SK-N-SH (cell line): ENCODE data around the gene PLET1. TPM values are rescaled to one million over a fixed set of nuclear protein-coding genes. Genes with fewer than 3 reads are reported as not detected.

Source experiments
- CTCF ChIA-PET: fragments of 300-600, 350-600 bp; formaldehyde crosslinking; extraction: SDS; loops from one replicate; lab custom pipeline; 2021; lab: Yijun Ruan, JAX
- POLR2A ChIA-PET: fragments of 350-600 bp; sonication (Branson Sonifier 250); formaldehyde crosslinking; extraction: SDS; loops from one replicate; lab custom pipeline; 2020; ENCODE audit warnings: antibody characterized with exemption, inconsistent platforms; lab: Yijun Ruan, JAX
- DNase-seq: peaks from one replicate; pipeline ENCODE4 v3.0.0; 2012
- H2AFZ ChIP-seq: fragments of 200-600 bp; sonication (generic); 2 replicates; pipeline ENCODE4 v1.8.1; 2016; ENCODE audit warnings: antibody characterized with exemption, mild to moderate bottlenecking, low read depth
- H3F3A ChIP-seq: fragments of 200-600 bp; sonication (generic); replicated peaks from 2 replicates; pipeline ENCODE3; 2016; ENCODE audit warnings: antibody characterized with exemption, mild to moderate bottlenecking; ENCODE audit not compliant: insufficient read depth
- H3K27ac ChIP-seq, 2 experiments: fragments of 200-500 bp in 1 of 2; fragments of 200-600 bp in 1 of 2; sonication (Bioruptor generic) in 1 of 2; sonication (generic), shearing (Covaris generic) in 1 of 2; 2 replicates each; pipeline versions ENCODE4 v1.5.1 to v1.6.1; 2014 to 2016; ENCODE audit warnings: low read depth in 2 of 2, inconsistent platforms in 1 of 2, low read length in 1 of 2, mild to moderate bottlenecking in 1 of 2, mixed read lengths in 1 of 2
- H3K27me3 ChIP-seq: fragments of 200-600 bp; sonication (generic), shearing (Covaris generic); 2 replicates; pipeline ENCODE4 v1.6.1; 2016; ENCODE audit warnings: mixed run types; ENCODE audit not compliant: insufficient read depth
- H3K36me3 ChIP-seq, 2 experiments: fragments of 200-500 bp in 1 of 2; fragments of 200-600 bp in 1 of 2; sonication (Bioruptor generic) in 1 of 2; sonication (generic) in 1 of 2; replicated peaks in 1 of 2; 2 replicates each; pipeline versions ENCODE3 to v1.5.1; 2014 to 2016; ENCODE audit warnings: low read length in 1 of 2, mild to moderate bottlenecking in 1 of 2; ENCODE audit not compliant: insufficient read depth in 2 of 2, control insufficient read depth in 1 of 2
- H3K4me1 ChIP-seq, 2 experiments: fragments of 200-500 bp in 1 of 2; fragments of 200-600 bp in 1 of 2; sonication (Bioruptor generic) in 1 of 2; sonication (generic), shearing (Covaris generic) in 1 of 2; 2 replicates each; pipeline versions ENCODE4 v1.5.1 to v1.6.1; 2014 to 2016; ENCODE audit warnings: low read depth in 1 of 2, low read length in 1 of 2, mixed run types in 1 of 2; ENCODE audit not compliant: insufficient read depth in 2 of 2, control insufficient read depth in 1 of 2
- H3K4me2 ChIP-seq: fragments of 200-600 bp; sonication (generic), shearing (Covaris generic); 2 replicates; pipeline ENCODE4 v1.6.1; 2017; ENCODE audit warnings: mixed run types
- H3K4me3 ChIP-seq, 2 experiments: fragments of 200-500 bp in 1 of 2; fragments of 200-600 bp in 1 of 2; sonication (Bioruptor generic) in 1 of 2; sonication (generic), shearing (Covaris generic) in 1 of 2; 2 replicates each; pipeline versions ENCODE4 v1.5.1 to v1.8.1; 2014 to 2016; ENCODE audit warnings: low read depth in 2 of 2, inconsistent platforms in 1 of 2, low read length in 1 of 2, mild to moderate bottlenecking in 1 of 2, mixed read lengths in 1 of 2, moderate library complexity in 1 of 2
- H3K79me2 ChIP-seq: fragments of 200-600 bp; sonication (generic); 2 replicates; pipeline ENCODE4 v1.8.1; 2017; ENCODE audit warnings: mild to moderate bottlenecking; ENCODE audit not compliant: insufficient read depth
- H3K9ac ChIP-seq: fragments of 200-600 bp; sonication (generic); 2 replicates; pipeline ENCODE4 v1.6.1; 2017; ENCODE audit warnings: mixed run types
- H3K9me2 ChIP-seq: fragments of 200-600 bp; sonication (generic); 2 replicates; pipeline ENCODE4 v1.6.1; 2017; ENCODE audit warnings: mixed run types
- H3K9me3 ChIP-seq: fragments of 200-600 bp; sonication (generic); 2 replicates; pipeline ENCODE4 v1.6.1; 2017; ENCODE audit warnings: mixed run types, mild to moderate bottlenecking, moderate library complexity
- H4K20me1 ChIP-seq: fragments of 200-600 bp; sonication (generic); 2 replicates; pipeline ENCODE4 v1.6.1; 2017; ENCODE audit warnings: mild to moderate bottlenecking, mixed run types; ENCODE audit not compliant: insufficient read depth
- EP300 ChIP-seq, 2 experiments: IDR thresholded peaks; 2 replicates each; pipeline versions ENCODE4 v1.4.0 to v1.6.1; 2012; ENCODE audit warnings: borderline replicate concordance in 1 of 2, low read depth in 1 of 2, low read length in 1 of 2
- FOXJ3 ChIP-seq: sonication (generic); formaldehyde crosslinking; IDR thresholded peaks from 2 replicates; pipeline ENCODE4 v1.5.1; 2020; ENCODE audit warnings: mild to moderate bottlenecking, missing genetic modification reagents
- JUND ChIP-seq: IDR thresholded peaks from 2 replicates; pipeline ENCODE4 v1.4.0; 2012
- NFIC ChIP-seq: IDR thresholded peaks from 2 replicates; pipeline ENCODE4 v1.4.0; 2012; ENCODE audit warnings: borderline replicate concordance
- PBX3 ChIP-seq: IDR thresholded peaks from 2 replicates; pipeline ENCODE4; 2012
- RAD21 ChIP-seq: IDR thresholded peaks from 2 replicates; pipeline ENCODE4 v1.6.1; 2012; ENCODE audit warnings: mild to moderate bottlenecking, low read length
- TAF1 ChIP-seq: IDR thresholded peaks from 2 replicates; pipeline ENCODE4 v1.6.1; 2012; ENCODE audit warnings: low read depth, mild to moderate bottlenecking, low read length, moderate library complexity, borderline replicate concordance
- TCF12 ChIP-seq: IDR thresholded peaks from 2 replicates; pipeline ENCODE4 v1.4.0; 2012
- TEAD4 ChIP-seq: IDR thresholded peaks from 2 replicates; pipeline ENCODE4 v1.4.0; 2012; ENCODE audit warnings: mild to moderate bottlenecking, borderline replicate concordance; ENCODE audit not compliant: insufficient read depth
- USF1 ChIP-seq: IDR thresholded peaks from 2 replicates; pipeline ENCODE4 v1.4.0; 2012; ENCODE audit warnings: low read depth, borderline replicate concordance
- USF2 ChIP-seq: fragments of 150-350 bp; IDR thresholded peaks from 2 replicates; pipeline ENCODE4 v1.6.1; 2017; ENCODE audit warnings: antibody characterized with exemption, low read length, low read depth, borderline replicate concordance
- WGBS: methylation state at CpG from one replicate; pipeline ENCODE4 v1.1.6; 2017; ENCODE audit warnings: low lambda C conversion rate; 5-methylcytosine and 5-hydroxymethylcytosine counted together
- polyA plus RNA-seq, 3 experiments: library from polyadenylated mRNA; depleted of rRNA; stranded (reverse); fragments of >200 nt; gene quantifications; 2 replicates each; pipeline ENCODE4 v1.2.3, GENCODE V29; 2012

PLET1 gene
- polyA plus RNA-seq, 1 of the 3 experiments (the other 2 are of a cell fraction): not detected

GRCh38 chr11:112308651-112309050 is 48.0 kb upstream of the PLET1 start:
- Histone ChIP-seq H3K9me2 (no peaks in the 10 kb centered on the region), H3K4me1 (peaks cover 0 to 1% of the 10 kb centered on the region in 2 experiments; a peak in 2 of 4 replicates), H3K4me2 (no peak overlapping the region), H2AFZ (no peak overlapping the region), H3K36me3 (no peaks in the 10 kb centered on the region), H4K20me1 (no peaks in the 10 kb centered on the region), H3K79me2 (no peaks in the 10 kb centered on the region), H3K27me3 (no peaks in the 10 kb centered on the region), H3F3A (no peaks in the 10 kb centered on the region), H3K9me3 (peaks cover 9% of the 10 kb centered on the region; the same call in 1 of the 2 replicates), H3K4me3 (no peak overlapping the region), H3K27ac (no peak overlapping the region), H3K9ac (no peak overlapping the region)
- no peak for TF ChIP-seq RAD21
- TF ChIP-seq USF2: no peak
- ChIA-PET POLR2A (no interaction called here), CTCF (no interaction called here)
- no peak for DNase-seq
- 39% methylated on average over 2 of the region's 2 CpGs for WGBS

- Histone ChIP-seq H3K27me3 (no peaks in the 10 kb centered on the region), H3K36me3 (no peaks in the 10 kb centered on the region), H3K4me3 (no peak overlapping the region), H3K4me2 (no peak overlapping the region), H3K9me3 (peaks cover 9% of the 10 kb centered on the region; the same call in 1 of the 2 replicates), H3K9me2 (no peaks in the 10 kb centered on the region), H3K9ac (no peak overlapping the region), H3K79me2 (no peaks in the 10 kb centered on the region), H3K27ac (no peak overlapping the region), H3F3A (no peaks in the 10 kb centered on the region), H3K4me1 (peaks cover 0 to 11% of the 10 kb centered on the region in 2 experiments; a peak in 2 of 4 replicates), H4K20me1 (no peaks in the 10 kb centered on the region), H2AFZ (no peak overlapping the region)
- DNase-seq: no peak
- CTCF ChIA-PET: interaction anchor here (1.9 kb wide), 1 partner anchor 27 kb away, joined by 4 read pairs; no protein-coding TSS in a partner anchor
- TF ChIP-seq EP300 (IDR thresholded peaks at IDR 0.05; ENCODE audit: borderline replicate concordance in 1 of 2, low read depth in 1 of 2, low read length in 1 of 2) (no peak), USF1 (no peak), NFIC (no peak)
- POLR2A ChIA-PET: no interaction called here
Observed at GRCh38 chr11:112307616-112308015, 47.0 kb upstream of the PLET1 start.

GRCh38 chr11:112306230-112306629 is 45.6 kb upstream of the PLET1 start:
- H3K27me3 ChIP-seq: no peaks in the 10 kb centered on the region
- TF ChIP-seq JUND (no peak), TEAD4 (no peak), PBX3 (no peak), NFIC (no peak), TAF1 (no peak), FOXJ3 (CRISPR knock-in tag) (no peak), USF2 (no peak), EP300 (IDR thresholded peaks at IDR 0.05; ENCODE audit: borderline replicate concordance in 1 of 2, low read depth in 1 of 2, low read length in 1 of 2) (no peak), TCF12 (no peak)
- H3K9ac ChIP-seq: no peak overlapping the region
- ChIA-PET POLR2A (no interaction called here), CTCF (interaction anchor here (0.7 to 1.9 kb wide), 5 partner anchors 19 to 282 kb away, joined by 3 to 5 read pairs (median 3); no protein-coding TSS in a partner anchor)
- no peak overlapping the region for H2AFZ ChIP-seq
- H3K4me2 ChIP-seq: no peak overlapping the region
- H3K9me3 ChIP-seq: peaks cover 9% of the 10 kb centered on the region; the same call in 1 of the 2 replicates
- H3K4me1 ChIP-seq: peaks cover 0 to 25% of the 10 kb centered on the region in 2 experiments
- no peaks in the 10 kb centered on the region for H3K9me2 ChIP-seq
- H3K36me3 ChIP-seq: no peaks in the 10 kb centered on the region
- 85% methylated on average over 1 of the region's 1 CpG for WGBS
- H4K20me1 ChIP-seq: no peaks in the 10 kb centered on the region
- no peak overlapping the region for H3K27ac ChIP-seq
- H3F3A ChIP-seq: peaks cover under 1% of the 10 kb centered on the region
- H3K79me2 ChIP-seq: no peaks in the 10 kb centered on the region
- H3K4me3 ChIP-seq: no peak overlapping the region
- DNase-seq: no peak
